Karpas-422 (cell line): Measurements from ENCODE around the gene MYH16. TPM values are rescaled to one million over a fixed set of nuclear protein-coding genes. Genes with fewer than 3 reads are reported as not detected.

Experiments
- DNase-seq: peaks from one replicate; pipeline ENCODE4 v3.0.0-alpha.2; 2015
- H2AFZ ChIP-seq: fragments of 200-600 bp; sonication (generic); 2 replicates; pipeline ENCODE4 v1.6.1; 2014; ENCODE audit warnings: antibody characterized with exemption, low read length, mixed read lengths
- H3K27ac ChIP-seq: fragments of 200-600 bp; sonication (generic); 2 replicates; pipeline ENCODE4 v1.5.1; 2014; ENCODE audit warnings: mild to moderate bottlenecking, low read length, moderate library complexity
- H3K27me3 ChIP-seq: fragments of 200-600 bp; sonication (generic); 2 replicates; pipeline ENCODE4 v1.6.1; 2014; ENCODE audit warnings: low read length, mixed read lengths
- H3K36me3 ChIP-seq: fragments of 200-600 bp; sonication (generic); 2 replicates; pipeline ENCODE4 v1.6.1; 2014; ENCODE audit warnings: low read length, mixed read lengths; ENCODE audit not compliant: insufficient read depth
- H3K4me1 ChIP-seq: fragments of 200-600 bp; sonication (generic); 2 replicates; pipeline ENCODE4 v1.6.1; 2014; ENCODE audit warnings: mild to moderate bottlenecking, low read length, mixed read lengths
- H3K4me2 ChIP-seq: fragments of 200-600 bp; sonication (generic); 2 replicates; pipeline ENCODE4 v1.6.1; 2014; ENCODE audit warnings: low read length, low read depth, mild to moderate bottlenecking; ENCODE audit not compliant: poor library complexity, severe bottlenecking
- H3K4me3 ChIP-seq: fragments of 200-600 bp; sonication (generic); 2 replicates; pipeline ENCODE4 v1.5.1; 2014; ENCODE audit warnings: mild to moderate bottlenecking, antibody characterized with exemption, low read length, mixed read lengths
- H3K79me2 ChIP-seq: fragments of 200-600 bp; sonication (generic); 2 replicates; pipeline ENCODE4 v1.6.1; 2014; ENCODE audit warnings: mild to moderate bottlenecking, low read length, mixed read lengths
- H3K9ac ChIP-seq: fragments of 200-600 bp; sonication (generic); 2 replicates; pipeline ENCODE4 v1.6.0; 2014; ENCODE audit warnings: low read length
- H3K9me2 ChIP-seq: fragments of 200-600 bp; sonication (generic), shearing (Covaris generic); replicated peaks from 2 replicates; pipeline ENCODE4 v1.6.0; 2014; ENCODE audit warnings: mild to moderate bottlenecking, low read length, moderate library complexity; ENCODE audit not compliant: insufficient read depth
- H3K9me3 ChIP-seq: fragments of 300-700, 200-600 bp; sonication (generic); 2 replicates; pipeline ENCODE4 v1.6.1; 2014; ENCODE audit warnings: low read length, mixed read lengths
- H4K20me1 ChIP-seq: fragments of 200-600 bp; sonication (generic); 2 replicates; pipeline ENCODE4 v1.6.1; 2014; ENCODE audit warnings: mild to moderate bottlenecking, antibody characterized with exemption, low read length, low read depth; ENCODE audit not compliant: insufficient read depth
- total RNA-seq: library from RNA; depleted of rRNA; stranded (reverse); fragments of >200 nt; shearing (Covaris generic); gene quantifications from 2 replicates; pipeline ENCODE4 v1.2.3, GENCODE V29; 2014; ENCODE audit warnings: low replicate concordance

The MYH16 gene
- total RNA-seq, 1 experiment from 2014 or later, result not detected

DNA sequence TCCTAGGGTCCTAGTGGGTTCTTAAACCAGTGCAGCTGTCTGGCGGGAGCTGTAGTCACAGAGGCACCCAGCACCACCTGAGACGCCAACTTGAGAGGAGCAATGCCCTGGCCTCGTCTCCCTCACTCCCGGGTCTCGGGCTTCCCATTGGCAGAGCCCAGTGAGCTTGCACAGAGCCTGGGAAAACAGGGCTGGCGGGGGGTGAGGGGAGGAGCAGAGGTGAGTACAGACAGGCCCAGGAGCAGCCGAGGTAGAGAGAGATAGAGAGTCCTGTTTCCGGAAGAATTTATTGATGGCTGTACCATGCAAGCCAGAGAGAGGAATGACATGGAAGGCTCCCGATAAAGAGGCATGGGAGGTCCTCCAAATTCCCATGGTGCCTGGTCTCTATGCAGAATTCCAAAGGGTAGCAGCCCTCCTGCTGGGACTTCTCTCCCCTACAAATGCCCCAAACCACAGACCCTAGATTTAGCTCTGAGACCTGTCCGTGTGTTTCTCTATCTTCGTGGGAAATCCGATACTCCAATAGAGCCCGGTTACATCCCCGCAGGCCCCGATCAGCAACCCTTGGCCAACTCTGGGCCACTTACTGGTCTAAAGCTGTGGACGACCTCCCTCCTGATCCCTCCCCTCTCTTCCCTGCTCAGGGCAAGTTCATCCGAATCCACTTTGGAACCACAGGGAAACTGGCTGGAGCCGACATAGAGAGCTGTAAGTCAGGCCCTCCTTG is 20.3 kb upstream of the MYH16 start:
- no peaks in the 10 kb centered on the region for H3K27me3 ChIP-seq
- H3K4me1 ChIP-seq, result no peaks in the 10 kb centered on the region
- H3K79me2 ChIP-seq, result no peaks in the 10 kb centered on the region
- no peak overlapping the region for H3K4me3 ChIP-seq
- H3K4me2 ChIP-seq, result no peak overlapping the region
- H2AFZ ChIP-seq, result no peak overlapping the region
- no peaks in the 10 kb centered on the region for H3K9me2 ChIP-seq
- no peak overlapping the region for H3K9ac ChIP-seq
- no peaks in the 10 kb centered on the region for H3K36me3 ChIP-seq
- H3K27ac ChIP-seq, result no peak overlapping the region
- no peaks in the 10 kb centered on the region for H3K9me3 ChIP-seq
- H4K20me1 ChIP-seq, result no peaks in the 10 kb centered on the region
- DNase-seq, result no peak

DNA sequence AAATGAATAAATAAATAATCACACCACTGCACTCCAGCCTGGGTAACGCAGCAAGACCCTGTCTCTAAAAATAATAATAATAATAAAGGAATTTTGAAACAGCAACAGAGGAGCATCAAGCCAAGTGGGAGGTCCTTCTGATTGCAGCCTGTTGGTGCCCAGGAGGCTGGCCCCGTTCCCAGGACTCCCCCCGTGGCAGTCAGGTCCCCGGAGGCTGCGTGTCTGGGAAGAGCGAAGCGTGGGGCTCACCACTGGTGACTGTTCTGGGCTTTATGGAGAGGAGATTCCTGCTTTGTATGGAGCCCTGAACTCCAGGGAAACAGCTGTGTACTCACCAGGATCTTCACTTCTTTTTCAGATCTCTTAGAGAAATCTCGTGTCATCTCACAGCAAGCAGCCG is 19.3 kb upstream of the MYH16 start:
- Histone ChIP-seq H3K4me2 (no peak overlapping the region), H3K9me3 (no peaks in the 10 kb centered on the region), H3K27me3 (no peaks in the 10 kb centered on the region), H3K36me3 (no peaks in the 10 kb centered on the region), H3K27ac (no peak overlapping the region), H2AFZ (no peak overlapping the region), H4K20me1 (no peaks in the 10 kb centered on the region), H3K4me1 (no peaks in the 10 kb centered on the region), H3K4me3 (no peak overlapping the region), H3K79me2 (no peaks in the 10 kb centered on the region), H3K9ac (no peak overlapping the region), H3K9me2 (no peaks in the 10 kb centered on the region)
- DNase-seq, result no peak

DNA sequence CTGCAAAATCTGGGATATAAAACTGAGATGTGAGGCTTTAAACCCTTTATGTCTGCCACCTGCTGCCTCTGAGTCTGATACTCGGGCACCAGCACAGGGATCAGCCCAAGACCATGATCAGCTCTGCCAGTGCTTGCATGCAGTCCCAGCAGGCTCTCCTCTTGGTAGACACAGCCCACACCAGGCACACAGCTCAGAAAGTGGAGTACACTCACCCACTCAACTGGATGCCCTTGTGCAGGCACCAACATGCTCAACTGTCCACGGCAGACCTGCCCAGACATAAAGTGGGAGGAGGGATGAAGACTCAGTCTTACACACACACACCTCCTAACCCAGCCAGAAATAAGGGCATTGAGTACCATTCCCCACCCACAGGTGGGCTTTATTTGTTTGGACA is 18.2 kb upstream of the MYH16 start:
- Histone ChIP-seq H3K27me3 (no peaks in the 10 kb centered on the region), H3K9me3 (no peaks in the 10 kb centered on the region), H3K79me2 (no peaks in the 10 kb centered on the region), H3K9ac (no peak overlapping the region), H3K9me2 (no peaks in the 10 kb centered on the region), H3K27ac (no peak overlapping the region), H4K20me1 (no peaks in the 10 kb centered on the region), H3K4me2 (no peak overlapping the region), H3K36me3 (no peaks in the 10 kb centered on the region), H3K4me3 (no peak overlapping the region), H3K4me1 (no peaks in the 10 kb centered on the region), H2AFZ (no peak overlapping the region)
- DNase-seq, result no peak

DNA sequence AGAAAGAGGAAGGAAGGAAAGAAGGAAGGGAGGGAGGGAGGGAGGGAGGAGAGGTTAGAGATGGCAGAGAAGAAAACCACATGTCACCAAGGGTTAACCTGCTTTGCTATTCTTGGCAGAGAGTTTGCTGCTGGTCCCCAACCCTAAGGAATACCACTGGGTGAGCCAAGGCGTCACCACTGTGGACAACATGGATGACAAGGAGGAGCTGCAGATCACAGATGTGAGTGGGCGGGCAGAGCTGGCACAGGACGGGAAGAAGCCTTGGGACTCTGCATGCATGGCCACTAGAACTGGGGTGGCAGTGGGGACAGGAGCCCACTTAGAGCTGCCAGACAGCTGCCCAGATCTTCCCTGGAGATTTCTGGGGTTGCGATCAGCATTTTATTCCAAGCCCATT is 17.2 kb upstream of the MYH16 start:
- no peak overlapping the region for H3K9ac ChIP-seq
- peaks cover 2% of the 10 kb centered on the region for H3K4me1 ChIP-seq
- no peak overlapping the region for H3K4me2 ChIP-seq
- H3K9me2 ChIP-seq, result no peaks in the 10 kb centered on the region
- no peaks in the 10 kb centered on the region for H4K20me1 ChIP-seq
- no peak for DNase-seq
- no peak overlapping the region for H3K27ac ChIP-seq
- no peaks in the 10 kb centered on the region for H3K27me3 ChIP-seq
- no peaks in the 10 kb centered on the region for H3K36me3 ChIP-seq
- H2AFZ ChIP-seq, result no peak overlapping the region
- no peaks in the 10 kb centered on the region for H3K9me3 ChIP-seq
- H3K79me2 ChIP-seq, result no peaks in the 10 kb centered on the region
- H3K4me3 ChIP-seq, result no peak overlapping the region

DNA sequence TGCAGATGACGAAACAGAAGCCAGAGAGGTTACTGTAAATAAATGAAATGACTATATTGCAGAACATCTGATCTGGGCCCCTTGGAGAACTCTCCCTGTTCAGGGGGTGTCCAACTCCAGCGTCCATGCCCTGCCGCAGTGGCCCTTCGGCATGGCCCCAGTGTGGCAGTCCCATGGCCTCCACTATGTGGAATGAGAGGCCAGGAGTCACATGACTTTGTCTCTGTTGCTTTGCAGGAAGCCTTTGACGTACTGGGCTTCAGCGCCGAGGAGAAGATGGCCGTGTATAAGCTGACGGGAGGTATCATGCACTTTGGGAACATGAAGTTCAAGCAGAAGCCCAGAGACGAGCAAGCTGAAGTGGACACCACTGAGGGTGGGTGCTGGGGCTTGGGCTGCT is 15.6 kb upstream of the MYH16 start:
- Histone ChIP-seq H2AFZ (no peak overlapping the region), H4K20me1 (no peaks in the 10 kb centered on the region), H3K4me2 (no peak overlapping the region), H3K36me3 (no peaks in the 10 kb centered on the region), H3K4me3 (no peak overlapping the region), H3K4me1 (peaks cover 17% of the 10 kb centered on the region), H3K9ac (no peak overlapping the region), H3K27ac (no peak overlapping the region), H3K9me2 (no peaks in the 10 kb centered on the region), H3K79me2 (no peaks in the 10 kb centered on the region), H3K9me3 (no peaks in the 10 kb centered on the region), H3K27me3 (no peaks in the 10 kb centered on the region)
- no peak for DNase-seq

DNA sequence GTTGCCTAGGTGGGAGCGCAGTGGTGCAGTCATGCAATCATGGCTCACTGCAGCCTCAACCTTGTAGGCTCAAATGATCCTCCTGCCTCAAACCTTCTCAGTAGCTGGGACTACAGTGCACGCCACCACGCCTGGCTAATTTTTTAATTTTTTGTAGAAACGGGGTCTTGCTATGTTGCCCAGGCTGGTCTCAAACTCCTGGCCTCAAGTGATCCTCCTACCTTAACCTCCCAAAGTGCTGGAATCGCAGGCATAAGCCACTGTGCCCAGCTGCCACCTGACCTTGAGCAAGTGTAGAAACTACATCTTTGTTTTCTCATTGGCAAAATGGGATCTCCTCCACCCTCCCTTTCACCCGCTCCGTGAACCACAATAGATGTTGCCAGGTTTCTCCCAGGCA is 15.0 kb upstream of the MYH16 start:
- H3K9ac ChIP-seq, result no peak overlapping the region

DNA sequence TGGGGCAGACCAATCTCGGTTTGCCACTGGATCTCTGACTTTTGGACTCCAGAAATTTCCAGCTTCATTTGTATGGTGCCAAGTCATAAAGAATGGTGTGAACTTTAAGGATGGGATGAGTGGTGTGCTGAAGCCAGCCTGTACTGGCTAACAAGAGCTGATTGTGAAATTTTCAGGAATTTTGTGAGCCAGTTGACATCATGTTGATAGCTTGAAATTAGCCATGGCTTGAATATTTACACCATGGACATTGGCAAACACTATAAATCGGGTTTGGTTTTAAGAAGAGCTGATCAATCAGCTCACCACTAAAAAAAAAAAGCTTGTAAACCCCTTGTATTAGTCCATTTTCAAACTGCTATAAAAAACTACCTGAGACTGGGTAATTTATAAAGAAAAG is 14.1 kb upstream of the MYH16 start:
- DNase-seq, result no peak
- Histone ChIP-seq H3K4me1 (peaks cover 17% of the 10 kb centered on the region), H4K20me1 (no peaks in the 10 kb centered on the region)

More for the DNA sequence above, 15.0 kb upstream of the MYH16 start:
- no peak overlapping the region for H3K4me3 ChIP-seq
- no peak for DNase-seq
- no peaks in the 10 kb centered on the region for H4K20me1 ChIP-seq
- no peaks in the 10 kb centered on the region for H3K79me2 ChIP-seq
- no peak overlapping the region for H3K4me2 ChIP-seq
- H3K9me2 ChIP-seq, result no peaks in the 10 kb centered on the region
- no peak overlapping the region for H2AFZ ChIP-seq
- no peaks in the 10 kb centered on the region for H3K9me3 ChIP-seq
- H3K4me1 ChIP-seq, result peaks cover 17% of the 10 kb centered on the region
- H3K36me3 ChIP-seq, result no peaks in the 10 kb centered on the region
- H3K27ac ChIP-seq, result no peak overlapping the region
- no peaks in the 10 kb centered on the region for H3K27me3 ChIP-seq

DNA sequence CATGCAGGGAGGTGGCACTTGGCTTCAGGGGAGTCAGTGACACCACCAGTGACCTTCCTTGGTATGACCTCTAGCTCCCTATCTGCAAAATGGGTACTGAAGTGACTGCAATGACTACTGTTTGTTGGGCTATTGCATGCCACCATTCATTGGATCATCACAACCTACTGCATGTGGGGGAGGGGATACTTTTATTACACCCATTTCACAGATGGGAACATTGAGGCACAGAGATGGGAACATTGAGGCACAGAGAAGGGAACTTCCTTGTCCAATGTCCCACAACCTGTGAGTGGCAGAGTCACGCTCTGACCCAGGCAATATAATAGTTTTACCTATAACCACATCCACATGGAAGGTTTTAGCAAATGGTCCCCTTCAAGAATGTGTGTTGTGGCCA is 12.2 kb upstream of the MYH16 start:
- Histone ChIP-seq H3K9me3 (no peaks in the 10 kb centered on the region), H3K9ac (no peak overlapping the region), H3K79me2 (no peaks in the 10 kb centered on the region), H3K27me3 (no peaks in the 10 kb centered on the region), H2AFZ (no peak overlapping the region), H3K36me3 (no peaks in the 10 kb centered on the region), H3K9me2 (no peaks in the 10 kb centered on the region), H3K4me3 (no peak overlapping the region), H3K4me2 (no peak overlapping the region), H4K20me1 (no peaks in the 10 kb centered on the region), H3K27ac (no peak overlapping the region), H3K4me1 (peaks cover 17% of the 10 kb centered on the region)
- DNase-seq, result no peak

More for the DNA sequence above, 14.1 kb upstream of the MYH16 start:
- Histone ChIP-seq H3K4me2 (no peak overlapping the region), H2AFZ (no peak overlapping the region), H3K27me3 (no peaks in the 10 kb centered on the region), H3K27ac (no peak overlapping the region), H3K9me2 (no peaks in the 10 kb centered on the region), H3K36me3 (no peaks in the 10 kb centered on the region), H3K9ac (no peak overlapping the region), H3K79me2 (no peaks in the 10 kb centered on the region), H3K9me3 (no peaks in the 10 kb centered on the region), H3K4me3 (no peak overlapping the region)
